ENCODE measurements around the gene RAB36.

The RAB36 gene

DNA sequence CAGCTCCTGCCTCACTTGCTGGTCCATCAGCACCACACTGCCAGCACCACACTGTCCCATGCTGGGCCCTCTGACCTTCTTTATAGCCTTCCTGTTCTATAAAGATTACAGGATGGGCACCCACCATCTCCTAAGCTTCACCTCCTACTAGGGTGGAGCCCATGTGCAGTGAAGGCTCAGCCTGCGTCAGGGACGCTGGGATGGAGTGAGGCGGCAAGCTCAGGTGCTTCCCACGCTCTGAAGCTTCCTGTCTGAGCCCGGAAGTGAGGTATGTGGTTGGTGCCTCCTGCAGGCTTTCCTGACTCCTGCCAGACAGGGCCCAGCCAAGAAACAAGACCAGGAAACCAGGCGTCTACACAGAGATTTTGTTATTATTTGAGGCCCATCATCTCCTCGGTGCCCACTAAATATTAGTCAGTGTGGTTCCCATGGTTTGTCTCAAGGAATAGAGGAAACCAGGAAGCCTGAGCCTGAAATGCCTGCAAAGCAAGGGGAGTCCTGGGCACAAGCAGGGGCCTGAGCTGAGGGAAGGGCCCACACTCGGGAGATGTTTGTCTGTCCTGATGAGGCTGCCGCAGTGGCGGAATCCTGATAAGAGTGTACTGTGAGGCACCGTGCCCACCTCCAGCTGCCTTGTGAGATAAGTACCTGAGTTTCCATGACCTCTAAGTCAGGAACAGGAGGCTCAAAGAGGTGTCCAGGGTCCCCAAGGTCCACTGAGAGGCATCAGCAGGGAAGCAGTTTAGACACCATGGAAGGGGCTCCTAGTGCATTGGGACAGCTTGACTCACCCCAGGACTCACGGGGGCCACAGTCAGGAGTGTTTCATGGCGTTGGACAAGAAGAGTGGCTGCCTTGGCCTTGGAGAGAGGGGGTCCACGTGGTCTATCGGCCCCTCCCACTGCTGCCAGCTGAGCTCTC lies 25.5 kb upstream of the RAB36 start:
- TF ChIP-seq ZFX (IDR thresholded peaks at IDR 0.05; ENCODE audit: borderline replicate concordance): no peak
- TF ChIP-seq, protein P1, sequence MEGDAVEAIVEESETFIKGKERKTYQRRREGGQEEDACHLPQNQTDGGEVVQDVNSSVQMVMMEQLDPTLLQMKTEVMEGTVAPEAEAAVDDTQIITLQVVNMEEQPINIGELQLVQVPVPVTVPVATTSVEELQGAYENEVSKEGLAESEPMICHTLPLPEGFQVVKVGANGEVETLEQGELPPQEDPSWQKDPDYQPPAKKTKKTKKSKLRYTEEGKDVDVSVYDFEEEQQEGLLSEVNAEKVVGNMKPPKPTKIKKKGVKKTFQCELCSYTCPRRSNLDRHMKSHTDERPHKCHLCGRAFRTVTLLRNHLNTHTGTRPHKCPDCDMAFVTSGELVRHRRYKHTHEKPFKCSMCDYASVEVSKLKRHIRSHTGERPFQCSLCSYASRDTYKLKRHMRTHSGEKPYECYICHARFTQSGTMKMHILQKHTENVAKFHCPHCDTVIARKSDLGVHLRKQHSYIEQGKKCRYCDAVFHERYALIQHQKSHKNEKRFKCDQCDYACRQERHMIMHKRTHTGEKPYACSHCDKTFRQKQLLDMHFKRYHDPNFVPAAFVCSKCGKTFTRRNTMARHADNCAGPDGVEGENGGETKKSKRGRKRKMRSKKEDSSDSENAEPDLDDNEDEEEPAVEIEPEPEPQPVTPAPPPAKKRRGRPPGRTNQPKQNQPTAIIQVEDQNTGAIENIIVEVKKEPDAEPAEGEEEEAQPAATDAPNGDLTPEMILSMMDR (IDR thresholded peaks at IDR 0.05): no peak

GRCh38 chr22:23120415-23120899 lies 24.8 kb upstream of the RAB36 start:
- no peak overlapping the region for H3K27ac ChIP-seq
- TF ChIP-seq, protein P1 (IDR thresholded peaks at IDR 0.05): no peak
- no peak for TF ChIP-seq ZFX (IDR thresholded peaks at IDR 0.05; ENCODE audit: borderline replicate concordance)

More for the DNA sequence above, 25.5 kb upstream of the RAB36 start:
- H3K27ac ChIP-seq: no peak overlapping the region

GRCh38 chr22:23121000-23121421 lies 24.3 kb upstream of the RAB36 start:
- no peak for TF ChIP-seq ZFX (IDR thresholded peaks at IDR 0.05; ENCODE audit: borderline replicate concordance)
- TF ChIP-seq, protein P1 (IDR thresholded peaks at IDR 0.05): no peak

GRCh38 chr22:23121424-23121823 lies 23.9 kb upstream of the RAB36 start:
- no peak overlapping the region for H3K27ac ChIP-seq
- TF ChIP-seq, protein P1 (IDR thresholded peaks at IDR 0.05): no peak
- no peak for TF ChIP-seq ZFX (IDR thresholded peaks at IDR 0.05; ENCODE audit: borderline replicate concordance)

More at GRCh38 chr22:23121000-23121421, 24.3 kb upstream of the RAB36 start:
- H3K27ac ChIP-seq: no peak overlapping the region

GRCh38 chr22:23122216-23122957 lies 22.9 kb upstream of the RAB36 start:
- TF ChIP-seq ZFX (IDR thresholded peaks at IDR 0.05; ENCODE audit: borderline replicate concordance): no peak
- TF ChIP-seq, protein P1 (IDR thresholded peaks at IDR 0.05): no peak
- no peak overlapping the region for H3K27ac ChIP-seq

- H3K27ac ChIP-seq: no peak overlapping the region
- TF ChIP-seq ZFX (IDR thresholded peaks at IDR 0.05; ENCODE audit: borderline replicate concordance): no peak
- TF ChIP-seq, protein P1 (IDR thresholded peaks at IDR 0.05): no peak
Measured at GRCh38 chr22:23122992-23123803, 22.1 kb upstream of the RAB36 start.
